ENCODE measurements around the gene NSL1.

- TF ChIP-seq CTCF (IDR thresholded peaks at IDR 0.05) = no peak
- no peak for TF ChIP-seq POLR2A (IDR thresholded peaks at IDR 0.05)
Measured at GRCh38 chr1:212690816-212691403, 100.7 kb downstream of the NSL1 start.

All from testis (tissue), 2 donors.